ENCODE results near the gene SUPT5H.

Gene SUPT5H

DNA sequence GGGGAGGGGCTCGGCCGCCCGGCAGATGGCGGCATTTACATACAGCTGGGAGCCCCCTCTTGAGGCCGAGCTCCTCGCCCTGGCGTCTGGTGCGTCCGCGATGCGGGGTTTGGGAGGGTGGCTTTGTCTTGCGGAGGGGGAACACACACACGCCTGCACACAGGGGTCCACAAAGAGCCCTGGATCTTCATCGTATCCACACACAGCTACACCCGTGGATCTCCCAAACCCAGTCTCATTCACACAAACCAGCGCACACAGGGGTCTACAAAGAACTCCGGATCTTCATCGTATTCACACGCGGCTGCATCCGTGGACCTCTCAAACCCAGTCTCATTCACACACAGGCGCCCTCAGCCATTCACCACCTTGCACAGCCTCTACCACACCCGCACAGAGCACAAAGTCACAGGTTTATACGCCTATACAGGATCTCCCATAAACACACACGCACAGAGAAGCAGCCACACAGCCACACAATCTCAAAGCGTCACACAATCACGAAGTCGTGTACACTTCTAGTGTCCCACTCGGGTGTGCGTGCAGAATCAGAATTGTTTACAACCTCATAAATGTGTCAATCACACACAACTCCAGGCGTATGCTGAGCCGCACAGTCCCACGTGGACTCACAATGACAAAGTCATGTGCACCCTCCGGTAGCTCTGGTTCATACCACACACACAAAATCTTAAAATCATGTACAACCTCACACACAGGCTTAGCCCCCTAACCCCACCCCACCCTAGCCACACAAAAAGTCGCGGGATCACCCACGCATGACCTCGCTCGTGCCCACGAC is 52.8 kb downstream of the SUPT5H start:
- peak; percentile 53 for DNase-seq (ENCODE audit: low spot score)

DNA sequence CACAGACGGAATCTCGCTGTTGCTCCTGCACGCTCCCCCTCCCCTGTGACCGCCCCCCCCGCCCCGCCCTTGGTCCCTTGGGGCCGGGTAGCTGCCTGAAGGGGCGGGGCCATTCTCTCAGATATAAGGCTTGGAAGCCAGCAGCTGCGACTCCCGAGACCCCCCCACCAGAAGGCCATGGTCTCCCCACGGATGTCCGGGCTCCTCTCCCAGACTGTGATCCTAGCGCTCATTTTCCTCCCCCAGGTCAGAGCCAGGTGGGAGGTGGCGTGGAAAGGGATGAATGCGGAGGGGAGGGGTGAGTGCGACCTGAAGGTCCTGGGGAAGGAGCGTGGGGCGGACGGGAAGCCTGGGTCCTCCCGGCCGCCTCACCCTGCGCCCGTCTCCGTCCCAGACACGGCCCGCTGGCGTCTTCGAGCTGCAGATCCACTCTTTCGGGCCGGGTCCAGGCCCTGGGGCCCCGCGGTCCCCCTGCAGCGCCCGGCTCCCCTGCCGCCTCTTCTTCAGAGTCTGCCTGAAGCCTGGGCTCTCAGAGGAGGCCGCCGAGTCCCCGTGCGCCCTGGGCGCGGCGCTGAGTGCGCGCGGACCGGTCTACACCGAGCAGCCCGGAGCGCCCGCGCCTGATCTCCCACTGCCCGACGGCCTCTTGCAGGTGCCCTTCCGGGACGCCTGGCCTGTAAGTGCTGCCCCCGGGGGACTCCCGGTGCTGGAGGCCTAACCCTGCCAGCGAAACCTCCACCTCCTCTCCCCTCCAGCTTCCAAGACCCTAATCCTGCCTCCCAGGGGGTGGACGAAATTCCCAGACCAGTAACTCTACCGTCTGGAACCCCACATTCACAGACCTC is 53.6 kb downstream of the SUPT5H start, which contains the start of gene DLL3:
DLL3 (plus strand) TSS at position 150 of the 845 bp plus-strand sequence; CDS start at position 178, 28 bp downstream.
- no peak for DNase-seq (ENCODE audit: low spot score)

DNA sequence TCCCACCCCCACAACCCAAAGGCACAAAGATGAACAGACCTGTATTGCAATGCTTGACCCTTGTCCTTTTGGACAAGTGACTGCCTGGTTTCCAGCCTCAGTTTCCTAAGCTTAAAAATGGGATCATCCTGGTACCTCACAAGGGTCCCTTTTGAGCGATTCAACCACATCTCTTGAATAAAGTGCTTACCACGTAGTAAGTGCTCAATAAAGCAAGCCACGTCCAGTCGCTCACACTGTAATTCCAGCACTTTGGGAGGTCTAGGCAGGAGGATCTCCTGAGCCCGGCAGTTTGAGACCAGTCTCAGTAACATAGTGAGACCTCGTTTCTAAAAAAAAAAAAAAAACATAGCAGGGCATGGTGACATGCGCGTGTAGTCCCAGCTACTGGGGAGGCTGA is 54.5 kb downstream of the SUPT5H start:
- no peak for DNase-seq (ENCODE audit: low spot score)

DNA sequence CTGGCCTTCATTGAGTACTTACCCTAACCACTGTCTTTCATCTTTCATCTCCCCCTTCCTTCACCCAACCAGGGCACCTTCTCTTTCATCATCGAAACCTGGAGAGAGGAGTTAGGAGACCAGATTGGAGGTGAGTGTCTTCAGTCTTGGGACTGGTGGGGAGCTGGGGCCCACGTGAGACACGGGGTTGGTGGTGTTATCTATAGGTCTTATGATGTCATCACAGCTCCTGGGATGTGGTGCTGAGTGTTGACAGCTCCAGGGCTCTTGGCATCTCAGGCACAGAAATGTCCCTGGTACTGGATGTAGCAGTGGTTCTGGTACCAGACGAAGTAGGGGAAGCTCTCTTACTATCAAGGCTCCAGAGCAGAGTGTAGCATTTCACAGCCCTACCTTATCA is 55.2 kb downstream of the SUPT5H start:
- DNase-seq (ENCODE audit: low spot score): no peak

DNA sequence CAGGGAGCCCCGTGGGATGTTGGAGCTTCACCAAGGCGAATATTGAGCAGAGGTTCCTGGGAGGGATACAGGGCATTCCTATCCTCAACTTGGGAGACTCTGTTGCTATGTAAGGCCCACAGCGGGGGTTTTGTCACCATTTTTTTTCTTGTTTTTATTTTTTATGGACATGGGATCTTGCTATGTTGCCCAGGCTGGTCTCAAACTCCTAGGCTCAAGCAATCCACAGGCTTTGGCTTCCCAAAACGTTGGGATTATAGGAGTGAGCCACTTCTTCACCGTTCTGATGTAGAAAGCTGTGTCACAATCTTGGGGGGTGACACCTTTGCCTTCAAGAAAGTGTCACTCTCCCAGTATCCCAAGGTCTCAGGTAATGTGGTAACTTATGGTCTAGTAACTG is 56.0 kb downstream of the SUPT5H start:
- DNase-seq (ENCODE audit: low spot score): no peak

DNA sequence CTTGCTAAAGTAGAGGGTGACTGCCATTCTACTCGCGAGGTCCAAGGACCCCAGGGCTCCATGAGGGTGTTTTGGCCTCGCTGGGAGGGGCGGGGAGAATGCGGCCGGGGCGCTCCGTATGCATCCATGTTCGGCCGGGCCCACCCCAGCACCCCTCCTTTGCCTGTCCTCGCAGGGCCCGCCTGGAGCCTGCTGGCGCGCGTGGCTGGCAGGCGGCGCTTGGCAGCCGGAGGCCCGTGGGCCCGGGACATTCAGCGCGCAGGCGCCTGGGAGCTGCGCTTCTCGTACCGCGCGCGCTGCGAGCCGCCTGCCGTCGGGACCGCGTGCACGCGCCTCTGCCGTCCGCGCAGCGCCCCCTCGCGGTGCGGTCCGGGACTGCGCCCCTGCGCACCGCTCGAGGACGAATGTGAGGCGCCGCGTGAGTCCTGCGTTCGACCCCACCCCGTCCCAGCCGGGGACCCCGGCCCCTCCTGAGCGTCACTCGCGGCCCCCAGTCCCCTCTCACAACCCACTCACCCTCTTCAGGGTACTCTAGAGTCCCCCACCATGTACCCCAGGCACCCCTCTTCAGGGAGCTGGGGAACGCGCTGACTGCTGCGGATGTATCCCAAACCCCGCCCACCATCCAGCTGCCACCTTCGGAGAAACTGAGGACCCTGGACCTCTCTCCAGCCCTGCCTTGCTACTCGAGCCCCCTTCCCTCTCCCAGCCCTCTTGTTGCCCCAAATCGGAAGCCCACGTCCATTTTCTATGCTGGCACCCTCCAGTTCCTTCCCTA is 57.4 kb downstream of the SUPT5H start:
- DNase-seq (ENCODE audit: low spot score): peak; percentile 92

DNA sequence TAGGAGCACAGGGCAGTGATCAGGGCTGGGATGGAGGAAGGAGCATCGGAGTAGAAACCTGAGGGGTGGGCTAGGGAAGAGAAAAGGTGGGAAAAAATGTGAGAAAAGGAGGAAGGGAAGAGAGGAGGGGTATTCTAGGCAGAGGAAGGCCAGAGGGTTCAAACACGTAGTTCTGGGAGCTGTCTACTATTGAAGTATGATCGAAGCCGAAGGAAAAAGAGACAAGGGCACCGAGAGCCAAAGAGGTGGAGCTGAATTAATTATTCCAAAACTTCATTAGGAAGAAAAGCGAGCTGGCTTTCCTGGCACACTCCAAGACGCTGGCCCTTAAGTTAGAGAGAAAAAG is 61.2 kb downstream of the SUPT5H start:
- no peak for DNase-seq (ENCODE audit: low spot score)

DNA sequence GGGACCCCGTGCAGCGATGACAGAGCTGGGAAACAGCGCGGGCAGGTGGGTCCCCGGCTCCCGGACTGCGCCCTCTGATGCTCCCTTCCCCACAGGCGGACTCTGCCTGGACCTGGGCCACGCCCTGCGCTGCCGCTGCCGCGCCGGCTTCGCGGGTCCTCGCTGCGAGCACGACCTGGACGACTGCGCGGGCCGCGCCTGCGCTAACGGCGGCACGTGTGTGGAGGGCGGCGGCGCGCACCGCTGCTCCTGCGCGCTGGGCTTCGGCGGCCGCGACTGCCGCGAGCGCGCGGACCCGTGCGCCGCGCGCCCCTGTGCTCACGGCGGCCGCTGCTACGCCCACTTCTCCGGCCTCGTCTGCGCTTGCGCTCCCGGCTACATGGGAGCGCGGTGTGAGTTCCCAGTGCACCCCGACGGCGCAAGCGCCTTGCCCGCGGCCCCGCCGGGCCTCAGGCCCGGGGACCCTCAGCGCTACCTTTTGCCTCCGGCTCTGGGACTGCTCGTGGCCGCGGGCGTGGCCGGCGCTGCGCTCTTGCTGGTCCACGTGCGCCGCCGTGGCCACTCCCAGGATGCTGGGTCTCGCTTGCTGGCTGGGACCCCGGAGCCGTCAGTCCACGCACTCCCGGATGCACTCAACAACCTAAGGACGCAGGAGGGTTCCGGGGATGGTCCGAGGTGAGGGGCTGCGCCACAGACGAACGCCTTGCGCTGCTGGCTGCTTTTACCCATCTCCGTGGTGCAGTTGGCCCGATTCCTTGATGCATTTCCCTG is 61.7 kb downstream of the SUPT5H start:
- peak; percentile 84 for DNase-seq (ENCODE audit: low spot score)

DNA sequence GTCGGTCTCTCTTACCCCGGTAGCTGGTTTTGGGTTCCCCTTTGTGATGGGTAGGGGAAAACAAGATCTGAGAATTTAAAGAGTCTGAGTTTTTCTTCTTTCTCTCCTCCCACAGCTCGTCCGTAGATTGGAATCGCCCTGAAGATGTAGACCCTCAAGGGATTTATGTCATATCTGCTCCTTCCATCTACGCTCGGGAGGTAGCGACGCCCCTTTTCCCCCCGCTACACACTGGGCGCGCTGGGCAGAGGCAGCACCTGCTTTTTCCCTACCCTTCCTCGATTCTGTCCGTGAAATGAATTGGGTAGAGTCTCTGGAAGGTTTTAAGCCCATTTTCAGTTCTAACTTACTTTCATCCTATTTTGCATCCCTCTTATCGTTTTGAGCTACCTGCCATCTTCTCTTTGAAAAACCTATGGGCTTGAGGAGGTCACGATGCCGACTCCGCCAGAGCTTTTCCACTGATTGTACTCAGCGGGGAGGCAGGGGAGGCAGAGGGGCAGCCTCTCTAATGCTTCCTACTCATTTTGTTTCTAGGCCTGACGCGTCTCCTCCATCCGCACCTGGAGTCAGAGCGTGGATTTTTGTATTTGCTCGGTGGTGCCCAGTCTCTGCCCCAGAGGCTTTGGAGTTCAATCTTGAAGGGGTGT is 62.5 kb downstream of the SUPT5H start:
- DNase-seq (ENCODE audit: low spot score): no peak

DNA sequence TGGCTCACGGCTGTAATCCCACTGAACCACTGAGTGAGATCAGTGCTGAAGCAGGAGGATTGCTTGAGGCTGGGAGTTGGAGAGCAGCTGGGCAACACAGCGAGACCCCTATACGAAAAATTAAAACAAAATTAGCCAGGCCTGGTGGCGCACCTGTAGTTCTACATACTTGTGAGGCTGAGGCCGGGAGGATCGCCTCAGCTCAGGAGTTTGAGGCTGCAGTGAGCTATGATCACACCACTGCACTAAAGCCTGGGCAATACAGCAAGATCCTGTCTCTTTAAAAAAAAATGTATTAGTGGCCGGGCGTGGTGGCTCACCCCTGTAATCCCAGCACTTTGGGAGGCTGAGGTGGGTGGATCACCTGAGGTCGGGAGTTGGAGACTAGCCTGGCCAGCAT is 63.2 kb downstream of the SUPT5H start:
- no peak for DNase-seq (ENCODE audit: low spot score)

DNA sequence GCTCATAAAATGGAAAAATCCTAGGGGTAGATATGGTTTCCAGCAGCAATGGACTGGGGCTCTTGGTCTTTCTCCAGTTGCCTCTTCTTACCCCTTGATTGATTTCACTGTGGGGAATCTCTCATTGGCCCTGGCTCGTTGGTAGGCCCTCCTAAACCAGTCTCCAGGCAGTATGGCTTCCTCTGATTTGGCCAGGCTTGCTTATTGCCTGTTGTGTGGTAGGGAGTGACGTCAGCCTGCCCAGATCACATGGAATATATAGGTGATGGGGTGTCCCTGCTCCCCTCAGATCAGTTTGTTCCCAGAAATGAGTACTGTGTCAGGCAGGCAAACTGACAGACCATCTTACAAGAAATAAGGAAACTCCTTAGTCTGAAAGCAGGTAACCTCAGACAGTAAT is 63.9 kb downstream of the SUPT5H start:
- no peak for DNase-seq (ENCODE audit: low spot score)

DNA sequence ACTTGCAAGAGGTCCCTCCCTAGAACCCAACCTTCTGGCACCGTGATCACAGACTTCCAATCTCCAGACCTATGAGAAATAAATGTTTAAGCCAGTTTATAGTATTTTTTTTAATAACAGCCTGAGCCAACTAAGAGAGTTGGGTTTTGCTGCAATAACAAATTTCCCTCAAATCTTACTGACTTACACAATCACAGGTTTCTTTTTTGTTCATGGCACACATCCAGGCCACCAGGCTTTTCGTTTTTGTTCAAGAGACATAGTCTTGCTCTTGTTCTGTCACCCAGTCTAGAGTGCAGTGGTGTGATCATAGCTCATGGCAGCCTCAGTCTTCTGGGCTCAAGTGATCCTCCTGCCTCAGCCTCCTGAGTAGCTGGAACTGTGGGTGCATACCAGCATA is 67.6 kb downstream of the SUPT5H start:
- DNase-seq (ENCODE audit: low spot score): no peak

DNA sequence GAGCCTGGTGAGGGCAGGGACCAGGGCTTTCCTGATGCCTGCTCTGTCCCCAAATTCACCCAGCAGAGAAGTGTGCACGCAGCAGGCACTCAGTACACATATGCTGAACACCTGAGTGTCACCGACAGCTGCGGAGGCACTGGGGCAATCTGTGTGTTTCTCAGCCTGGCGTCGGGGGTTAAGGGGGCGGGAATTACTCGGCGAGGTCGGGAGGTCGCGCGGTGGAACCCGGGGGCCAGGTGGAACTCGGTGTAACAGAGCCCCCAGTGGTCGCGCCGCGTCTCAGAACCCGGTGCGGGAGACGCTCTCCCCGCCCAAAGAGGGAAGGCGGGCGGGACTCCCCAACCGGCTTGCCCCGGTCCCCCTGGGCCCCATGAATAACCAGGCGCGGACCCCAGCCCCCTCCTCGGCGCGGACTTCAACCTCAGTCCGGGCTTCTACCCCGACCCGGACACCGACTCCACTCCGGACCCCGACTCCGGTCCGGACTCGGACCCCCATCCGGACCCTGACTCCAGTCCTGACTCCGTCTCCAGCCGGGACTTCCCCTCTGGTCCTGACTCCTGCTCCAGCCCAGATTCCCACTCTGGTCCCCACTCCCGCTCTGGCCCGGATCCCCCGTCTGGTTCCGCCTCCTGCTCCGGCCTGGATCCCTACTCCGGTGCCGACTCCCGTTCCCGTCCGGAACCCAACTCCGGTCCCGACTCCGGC is 69.6 kb downstream of the SUPT5H start, which contains the start of gene SELENOV:
SELENOV (plus strand) TSS at position 300 of the 711 bp plus-strand sequence; CDS start at position 374, 74 bp downstream.
- no peak for DNase-seq (ENCODE audit: low spot score)

DNA sequence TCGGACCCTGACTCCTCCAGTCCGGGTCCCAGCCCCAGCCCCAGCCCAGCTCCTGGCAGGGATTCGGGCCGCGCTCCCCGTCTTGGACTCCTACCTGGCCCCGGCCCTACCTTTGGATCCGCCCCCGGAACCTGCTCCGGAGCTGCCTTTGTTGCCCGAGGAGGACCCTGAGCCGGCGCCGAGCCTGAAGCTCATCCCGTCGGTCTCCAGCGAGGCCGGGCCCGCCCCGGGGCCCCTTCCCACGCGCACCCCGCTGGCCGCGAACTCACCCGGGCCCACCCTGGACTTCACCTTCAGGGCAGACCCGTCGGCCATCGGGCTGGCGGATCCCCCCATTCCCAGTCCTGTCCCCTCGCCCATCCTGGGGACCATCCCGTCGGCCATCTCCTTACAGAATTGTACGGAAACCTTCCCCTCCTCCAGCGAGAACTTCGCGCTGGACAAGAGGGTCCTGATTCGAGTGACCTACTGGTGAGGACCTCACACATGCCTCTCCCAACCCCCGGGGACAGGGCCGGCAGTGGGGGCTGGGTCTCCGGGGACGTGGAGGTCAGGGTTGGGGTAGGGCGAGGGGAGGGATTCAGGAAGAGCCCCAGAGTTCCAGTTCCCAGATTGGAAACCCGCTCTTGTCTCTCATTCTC is 70.3 kb downstream of the SUPT5H start:
- no peak for DNase-seq (ENCODE audit: low spot score)

DNA sequence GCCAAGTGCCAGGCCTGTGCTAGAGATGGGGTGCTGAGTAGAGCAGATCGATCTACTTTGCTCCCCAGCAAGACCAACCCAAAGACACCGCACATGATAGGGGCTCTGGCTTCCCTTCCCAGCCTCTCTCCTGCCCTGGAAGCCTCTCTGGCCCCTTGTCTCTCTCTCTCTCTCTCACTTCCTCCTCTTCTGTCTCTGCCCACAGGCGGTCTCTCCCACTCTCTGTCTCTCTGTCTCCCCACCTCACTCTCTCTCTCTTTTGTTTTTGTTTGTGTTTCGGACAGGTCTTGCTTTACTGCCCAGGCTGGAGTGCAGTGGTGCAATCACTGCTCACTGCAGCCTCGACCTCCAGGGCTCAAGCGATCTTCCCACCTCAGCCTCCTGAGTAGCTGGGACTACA is 70.9 kb downstream of the SUPT5H start:
- DNase-seq (ENCODE audit: low spot score): no peak

DNA sequence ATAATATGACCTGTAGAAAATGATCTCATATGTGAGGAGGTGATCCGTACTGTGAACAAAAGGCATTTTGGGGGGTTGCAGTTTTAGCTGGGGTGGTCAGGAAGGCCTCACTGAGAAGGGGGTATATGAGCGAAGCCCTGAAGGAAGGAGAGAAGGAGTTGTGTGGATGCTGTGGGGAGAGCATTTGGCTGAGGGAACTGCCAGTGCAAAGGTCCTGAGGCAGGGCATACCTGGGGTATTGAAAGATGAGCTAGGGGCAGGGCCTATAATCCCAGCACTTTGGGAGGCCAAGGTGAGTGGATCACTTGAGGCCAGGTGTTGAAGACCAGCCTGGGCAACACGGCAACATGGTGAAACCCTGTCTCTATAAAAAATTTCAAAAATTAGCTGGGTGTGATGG is 72.0 kb downstream of the SUPT5H start:
- no peak for DNase-seq (ENCODE audit: low spot score)

DNA sequence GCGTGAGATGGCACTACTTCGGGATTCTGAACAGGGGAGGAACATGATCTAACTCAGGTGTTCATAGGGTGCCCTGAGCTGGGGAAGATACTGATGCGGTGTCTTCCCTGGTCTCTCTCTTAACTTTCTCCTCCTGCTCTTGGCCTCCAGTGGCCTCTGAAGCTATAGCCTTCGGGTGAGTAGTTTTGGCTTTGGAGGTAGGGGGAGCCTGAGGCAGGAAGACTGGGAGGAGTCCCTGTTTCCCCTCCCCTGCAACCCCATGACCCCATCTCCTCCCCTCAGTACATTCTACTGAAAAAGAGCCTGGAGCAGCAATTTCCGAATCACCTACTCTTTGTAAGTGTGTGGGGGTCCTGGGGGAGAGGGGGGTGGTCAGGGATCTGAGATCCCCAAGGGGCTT is 73.1 kb downstream of the SUPT5H start:
- no peak for DNase-seq (ENCODE audit: low spot score)

DNA sequence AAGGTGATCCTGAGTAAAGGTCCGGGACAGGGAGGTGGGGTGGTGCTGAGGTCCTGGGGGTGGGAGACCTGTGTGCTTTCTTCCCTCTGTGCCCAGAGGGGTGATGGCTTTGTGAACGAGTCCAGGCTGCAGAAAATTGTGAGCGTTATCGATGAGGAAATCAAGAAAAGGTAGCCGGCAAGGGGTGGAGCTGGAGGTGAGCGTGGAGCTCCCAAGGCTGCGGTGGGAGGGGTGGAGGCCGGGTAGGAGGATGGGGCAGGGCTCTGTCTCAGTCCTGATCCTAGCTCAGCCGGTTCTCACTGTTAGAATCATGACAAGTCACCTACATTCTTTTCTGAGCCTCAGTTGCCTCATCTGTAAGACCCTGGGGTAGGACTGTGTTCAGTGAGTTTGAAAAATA is 73.6 kb downstream of the SUPT5H start:
- DNase-seq (ENCODE audit: low spot score): no peak

DNA sequence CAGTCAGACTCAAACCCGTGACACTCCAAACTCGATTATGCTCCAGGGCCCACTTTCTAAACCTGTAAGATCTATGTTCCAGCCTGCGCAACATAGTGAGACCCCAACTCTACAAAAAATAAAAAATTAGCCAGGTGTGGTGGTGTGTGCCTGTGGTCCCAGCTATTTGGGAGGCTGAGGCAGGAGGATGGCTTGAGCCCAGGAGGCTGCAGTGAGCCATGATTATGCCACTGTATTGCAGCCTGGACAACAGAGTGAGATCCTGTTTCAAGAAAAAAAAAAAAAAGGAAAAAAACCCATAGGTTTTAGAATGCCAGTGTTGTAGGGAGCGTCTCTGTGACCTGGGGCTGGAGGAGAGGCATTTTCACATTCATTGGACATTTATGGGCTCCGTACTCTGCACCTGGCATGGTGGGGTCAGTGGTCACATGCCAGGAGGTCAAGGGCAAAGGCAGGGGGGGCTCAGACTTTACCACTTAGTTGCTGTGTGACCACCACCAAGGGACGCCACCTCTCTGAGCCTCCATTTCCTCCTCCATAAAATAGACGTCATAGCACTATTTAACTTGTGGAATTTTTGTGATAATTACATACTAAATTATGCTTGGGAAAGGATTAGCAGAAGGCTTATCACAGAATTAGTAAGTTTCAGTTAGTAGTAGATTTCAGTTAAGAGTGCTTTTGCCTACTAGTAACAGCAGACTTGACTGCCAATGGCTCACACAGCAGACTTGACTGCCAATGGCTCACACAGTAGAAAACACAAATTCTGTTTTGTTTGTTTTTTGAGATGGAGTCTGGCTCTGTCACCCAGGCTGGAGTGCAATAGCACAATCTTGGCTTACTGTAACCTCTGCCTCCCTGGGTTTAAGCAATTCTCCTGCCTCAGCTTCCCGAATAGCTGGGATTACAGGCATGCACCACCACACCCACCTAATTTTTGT is 75.4 kb downstream of the SUPT5H start:
- DNase-seq (ENCODE audit: low spot score): no peak
